SK-N-SH treated with all-trans-retinoic acid at 6 μM for 48 hours (cell line): ENCODE results near the gene ZNHIT2.

Experiments
- ATAC-seq: fragments of 200-7000 bp; cut with Tn5 transposase; 3 replicates; pipeline ENCODE4 v1.9.1; 2020; ENCODE audit warnings: mild to moderate bottlenecking, moderate library complexity
- ARNTL ChIP-seq: fragments of 450-650 bp; formaldehyde crosslinking; IDR thresholded peaks from 2 replicates; pipeline ENCODE4 v1.5.0; 2020; ENCODE audit warnings: low read depth, mild to moderate bottlenecking, moderate library complexity, borderline replicate concordance
- BACH2 ChIP-seq: fragments of 250-450 bp; sonication (Bioruptor Pico); IDR thresholded peaks from 2 replicates; pipeline ENCODE4 v1.9.0; 2021; ENCODE audit warnings: mild to moderate bottlenecking, borderline replicate concordance
- CREB5 ChIP-seq: fragments of 250-450 bp; sonication (Bioruptor Pico); IDR thresholded peaks from 2 replicates; pipeline ENCODE4 v1.5.1; 2020; ENCODE audit warnings: low read depth, mild to moderate bottlenecking, moderate library complexity
- CSDC2 ChIP-seq: fragments of 250-450 bp; sonication (Bioruptor Pico); IDR thresholded peaks from 2 replicates; pipeline ENCODE4 v1.5.0; 2020; ENCODE audit warnings: mild to moderate bottlenecking, moderate library complexity
- CSRNP3 ChIP-seq: fragments of 250-450 bp; sonication (Bioruptor Pico); IDR thresholded peaks from 2 replicates; pipeline ENCODE4 v1.5.1; 2021; ENCODE audit warnings: mild to moderate bottlenecking, moderate library complexity
- GLIS3 ChIP-seq: fragments of 250-450 bp; sonication (Bioruptor Pico); IDR thresholded peaks from 2 replicates; pipeline ENCODE4 v1.5.0; 2020; ENCODE audit warnings: mild to moderate bottlenecking, moderate library complexity
- ISL1 ChIP-seq: fragments of 250-450 bp; sonication (Bioruptor Pico); IDR thresholded peaks from 2 replicates; pipeline ENCODE4 v2.1.2; 2022; ENCODE audit warnings: mild to moderate bottlenecking, moderate library complexity
- PATZ1 ChIP-seq: fragments of 250-450 bp; sonication (Bioruptor Pico); IDR thresholded peaks from 2 replicates; pipeline ENCODE4 v1.8.0; 2020; ENCODE audit warnings: mild to moderate bottlenecking, moderate library complexity, borderline replicate concordance
- POU6F1 ChIP-seq: fragments of 250-450 bp; sonication (Bioruptor Pico); IDR thresholded peaks from 2 replicates; pipeline ENCODE4 v1.8.0; 2021; ENCODE audit warnings: low read depth, mild to moderate bottlenecking, moderate library complexity, borderline replicate concordance
- RARB ChIP-seq: fragments of 250-450 bp; sonication (Bioruptor Pico); IDR thresholded peaks from 2 replicates; pipeline ENCODE4 v1.8.0; 2021; ENCODE audit warnings: mild to moderate bottlenecking, moderate library complexity
- TOX ChIP-seq: fragments of 250-450 bp; sonication (Bioruptor Pico); IDR thresholded peaks from 2 replicates; pipeline ENCODE4 v1.8.0; 2021; ENCODE audit warnings: mild to moderate bottlenecking, moderate library complexity, borderline replicate concordance
- TSHZ2 ChIP-seq: fragments of 250-450 bp; sonication (Bioruptor Pico); IDR thresholded peaks from 2 replicates; pipeline ENCODE4 v1.5.0; 2020; ENCODE audit warnings: mild to moderate bottlenecking, moderate library complexity
- ZFP3 ChIP-seq: fragments of 250-450 bp; sonication (Bioruptor Pico); IDR thresholded peaks from 2 replicates; pipeline ENCODE4 v1.5.0; 2020; ENCODE audit warnings: mild to moderate bottlenecking, moderate library complexity
- ZNF70 ChIP-seq: fragments of 450-650 bp; formaldehyde crosslinking; IDR thresholded peaks from 2 replicates; pipeline ENCODE4 v1.5.0; 2020; ENCODE audit warnings: mild to moderate bottlenecking, moderate library complexity
- ZNF8 ChIP-seq: fragments of 450-650 bp; formaldehyde crosslinking; IDR thresholded peaks from 2 replicates; pipeline ENCODE4 v1.5.0; 2020; ENCODE audit warnings: mild to moderate bottlenecking, moderate library complexity

The ZNHIT2 gene

GRCh38 chr11:65124480-65125196 is 7.1 kb upstream of the ZNHIT2 start:
- TF ChIP-seq TOX (CRISPR knock-in tag) = no peak
- no peak for TF ChIP-seq BACH2 (CRISPR knock-in tag)
- TF ChIP-seq RARB (CRISPR knock-in tag) = no peak
- no peak for TF ChIP-seq ZFP3 (CRISPR knock-in tag)
- TF ChIP-seq PATZ1 (CRISPR knock-in tag) = no peak
- TF ChIP-seq ARNTL (CRISPR knock-in tag) = no peak
- no peak for TF ChIP-seq CSRNP3 (CRISPR knock-in tag)
- TF ChIP-seq GLIS3 (CRISPR knock-in tag) = no peak
- TF ChIP-seq TSHZ2 (CRISPR knock-in tag) = no peak
- no peak for TF ChIP-seq POU6F1 (CRISPR knock-in tag)
- no peak for TF ChIP-seq CREB5 (CRISPR knock-in tag)
- TF ChIP-seq CSDC2 (CRISPR knock-in tag) = no peak
- TF ChIP-seq ZNF70 (CRISPR knock-in tag) = no peak
- ATAC-seq = no peak

- ATAC-seq = peak; percentile 88
- no peak for TF ChIP-seq CSRNP3 (CRISPR knock-in tag)
- TF ChIP-seq PATZ1 (CRISPR knock-in tag) = no peak
- TF ChIP-seq ISL1 (CRISPR knock-in tag) = no peak
- no peak for TF ChIP-seq POU6F1 (CRISPR knock-in tag)
- no peak for TF ChIP-seq ZNF8 (CRISPR knock-in tag)
- TF ChIP-seq ZFP3 (CRISPR knock-in tag) = 0 out of 2 replicates have a peak, but pooled peaks have one; percentile 13
Measured at GRCh38 chr11:65121865-65122696, 4.6 kb upstream of the ZNHIT2 start, which contains the start of the genes FAU and MRPL49. Gene FAU, minus strand, starts transcription at chr11:65122134. Its CDS starts 321 bp downstream, at chr11:65121813. Gene MRPL49, plus strand, starts transcription at chr11:65122321. Its CDS starts 26 bp downstream, at chr11:65122347.
